OCI-LY7 (cell line): ENCODE measurements around the gene CYP2C19.

Source experiments
- CTCF ChIP-seq: fragments of 200-600 bp; sonication (generic); conservative IDR thresholded peaks from 2 replicates; pipeline ENCODE4 v1.5.1; 2014; ENCODE audit warnings: mild to moderate bottlenecking, antibody characterized with exemption, low read length, moderate library complexity, mixed read lengths
- EZH2phosphoT487 ChIP-seq: fragments of 200-600 bp; sonication (generic); IDR thresholded peaks from 2 replicates; pipeline ENCODE4 v1.6.1; 2018; ENCODE audit warnings: low read depth, borderline replicate concordance, mild to moderate bottlenecking, mixed run types, antibody characterized with exemption, low read length, moderate library complexity, mixed read lengths

DNA sequence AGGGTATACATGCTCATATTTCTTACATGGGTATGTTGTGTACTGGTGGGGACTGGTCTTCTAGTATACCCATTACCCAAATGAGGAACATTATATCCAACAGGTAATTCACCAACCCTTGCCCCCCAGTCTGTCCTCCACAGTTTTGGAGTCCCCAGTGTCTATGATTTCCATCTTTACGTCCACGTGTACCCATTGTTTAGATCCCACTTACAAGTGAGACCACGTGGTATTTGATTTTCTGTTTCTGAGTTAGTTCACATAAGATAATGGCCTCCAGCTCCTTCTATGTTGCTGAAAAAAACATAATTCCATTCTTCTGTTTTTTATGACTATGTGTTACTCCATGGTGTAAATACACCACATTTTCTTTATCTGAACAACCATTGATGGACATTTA, 126.6 kb downstream of the CYP2C19 start:
- TF ChIP-seq CTCF (no peak), EZH2phosphoT487 (no peak)
